Suppressor macrophage (primary cell): ENCODE results near the gene SYNGR4.
"Not testable (repeated sequence)": the region's sequence is repeated elsewhere in the genome, so short reads cannot be mapped to it uniquely, and the experiment has no call there.

Source experiments
- DNase-seq, 4 experiments: peaks; one replicate each; pipeline ENCODE4 v3.0.0-alpha.2; 2020 to 2022

Gene SYNGR4

GRCh38 chr19:48371771-48372170, 7.6 kb downstream of the SYNGR4 start:
- not testable (repeated sequence) for DNase-seq

GRCh38 chr19:48372904-48373303, 8.7 kb downstream of the SYNGR4 start:
- no peak for DNase-seq

DNA sequence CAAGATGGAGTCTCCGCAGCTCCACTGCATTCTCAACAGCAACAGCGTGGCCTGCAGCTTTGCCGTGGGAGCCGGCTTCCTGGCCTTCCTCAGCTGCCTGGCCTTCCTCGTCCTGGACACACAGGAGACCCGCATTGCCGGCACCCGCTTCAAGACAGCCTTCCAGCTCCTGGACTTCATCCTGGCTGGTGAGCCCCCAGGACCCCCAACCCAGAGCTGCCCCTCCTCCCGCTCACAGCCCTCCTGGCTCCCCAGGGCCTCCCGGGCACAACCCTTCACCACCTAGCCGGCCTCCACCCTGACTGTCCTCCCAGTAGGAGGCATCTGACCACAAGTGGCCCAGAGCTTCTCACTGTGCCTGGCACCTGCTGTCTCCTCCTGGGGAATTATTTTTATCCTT, 9.4 kb downstream of the SYNGR4 start:
- no peak for DNase-seq

DNA sequence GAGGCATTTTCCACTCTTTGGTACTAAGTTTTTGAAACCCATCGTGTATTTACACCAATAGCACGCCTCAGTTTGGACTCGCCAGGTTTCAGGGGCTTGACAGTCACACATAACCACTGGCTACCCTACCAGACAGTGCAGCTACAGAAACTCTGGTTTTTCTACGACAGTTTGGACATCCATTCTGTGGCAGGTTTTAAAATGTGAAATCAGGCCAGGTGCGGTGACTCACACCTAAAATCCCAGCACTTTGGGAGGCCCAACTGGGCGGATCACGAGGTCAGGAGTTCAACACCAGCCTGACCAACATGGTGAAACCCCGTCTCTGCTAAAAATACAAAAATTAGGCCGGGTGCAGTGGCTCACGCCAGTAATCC, 14.0 kb downstream of the SYNGR4 start:
- DNase-seq, result no peak

DNA sequence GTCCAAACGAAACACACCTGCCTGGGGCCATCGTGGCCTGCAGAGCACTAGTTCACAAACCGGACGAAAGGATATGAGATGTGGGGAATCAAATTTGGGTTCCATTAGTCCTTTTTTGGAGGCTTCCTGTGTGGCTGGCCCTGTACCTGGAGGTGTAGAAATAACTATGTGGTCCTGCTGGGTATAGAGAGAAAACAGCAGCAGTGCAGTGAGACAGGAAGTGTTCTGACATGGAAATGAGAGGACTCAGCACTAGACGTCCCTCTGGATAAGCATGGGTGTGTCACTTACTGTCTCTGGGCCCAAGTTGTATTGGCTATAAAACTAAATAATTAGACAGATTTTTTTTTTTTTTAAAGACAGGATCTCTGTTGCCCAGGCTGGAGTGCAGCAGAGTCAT, 14.9 kb downstream of the SYNGR4 start:
- DNase-seq, result no peak

- no peak for DNase-seq
Measured at GRCh38 chr19:48381178-48381950, 17.2 kb downstream of the SYNGR4 start.

- DNase-seq, result peak in 3 of 4 experiments; percentile 37 to 61 (median 40)
Measured at GRCh38 chr19:48382286-48382685, 18.1 kb downstream of the SYNGR4 start.

GRCh38 chr19:48385461-48386087, 21.4 kb downstream of the SYNGR4 start:
- DNase-seq, result no peak

- no peak for DNase-seq
Measured at GRCh38 chr19:48386981-48387380, 22.8 kb downstream of the SYNGR4 start.

DNA sequence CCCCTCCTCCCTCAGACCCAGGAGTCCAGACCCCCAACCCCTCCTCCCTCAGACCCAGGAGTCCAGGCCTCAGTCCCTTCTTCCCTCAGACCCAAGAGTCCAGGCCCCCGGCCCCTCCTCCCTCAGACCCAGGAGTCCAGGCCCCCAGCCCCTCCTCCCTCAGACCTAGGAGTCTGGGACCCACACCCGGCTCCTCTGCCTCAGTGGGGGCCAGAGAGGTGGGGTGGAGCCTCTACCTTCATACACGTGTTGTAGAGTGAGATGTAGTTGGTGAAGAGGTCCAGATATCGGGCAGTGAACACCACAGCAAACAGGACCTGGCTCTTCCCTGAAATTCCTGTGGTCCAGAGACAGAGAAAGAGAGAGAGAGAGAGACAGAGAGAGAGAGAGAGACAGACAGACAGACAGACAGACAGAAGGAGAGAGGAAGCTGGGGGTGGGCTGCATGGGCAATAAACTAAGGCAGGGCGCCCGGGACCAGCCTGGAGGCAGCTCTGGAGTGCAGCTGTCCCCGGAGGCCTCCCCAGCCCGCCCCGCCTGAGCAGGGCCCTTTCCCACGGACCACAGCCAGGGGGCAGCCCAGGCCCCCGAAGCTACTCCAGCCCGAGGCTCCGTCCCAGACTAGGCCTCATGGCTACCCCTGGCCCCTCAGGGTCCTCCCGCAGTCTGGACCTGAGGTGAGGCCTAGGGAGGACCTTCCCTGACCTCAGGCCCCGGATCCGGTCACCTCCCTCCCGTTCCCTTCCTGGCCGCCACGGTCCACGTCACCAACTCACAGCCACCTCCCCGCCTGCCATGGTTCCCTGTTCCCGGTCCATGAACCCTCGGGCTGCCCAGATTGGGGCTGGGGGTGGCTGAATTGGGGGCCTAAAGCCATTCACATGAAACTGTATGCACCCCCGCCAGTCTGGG, 26.3 kb downstream of the SYNGR4 start:
- DNase-seq, result peak; percentile 66 to 82 (median 72)

DNA sequence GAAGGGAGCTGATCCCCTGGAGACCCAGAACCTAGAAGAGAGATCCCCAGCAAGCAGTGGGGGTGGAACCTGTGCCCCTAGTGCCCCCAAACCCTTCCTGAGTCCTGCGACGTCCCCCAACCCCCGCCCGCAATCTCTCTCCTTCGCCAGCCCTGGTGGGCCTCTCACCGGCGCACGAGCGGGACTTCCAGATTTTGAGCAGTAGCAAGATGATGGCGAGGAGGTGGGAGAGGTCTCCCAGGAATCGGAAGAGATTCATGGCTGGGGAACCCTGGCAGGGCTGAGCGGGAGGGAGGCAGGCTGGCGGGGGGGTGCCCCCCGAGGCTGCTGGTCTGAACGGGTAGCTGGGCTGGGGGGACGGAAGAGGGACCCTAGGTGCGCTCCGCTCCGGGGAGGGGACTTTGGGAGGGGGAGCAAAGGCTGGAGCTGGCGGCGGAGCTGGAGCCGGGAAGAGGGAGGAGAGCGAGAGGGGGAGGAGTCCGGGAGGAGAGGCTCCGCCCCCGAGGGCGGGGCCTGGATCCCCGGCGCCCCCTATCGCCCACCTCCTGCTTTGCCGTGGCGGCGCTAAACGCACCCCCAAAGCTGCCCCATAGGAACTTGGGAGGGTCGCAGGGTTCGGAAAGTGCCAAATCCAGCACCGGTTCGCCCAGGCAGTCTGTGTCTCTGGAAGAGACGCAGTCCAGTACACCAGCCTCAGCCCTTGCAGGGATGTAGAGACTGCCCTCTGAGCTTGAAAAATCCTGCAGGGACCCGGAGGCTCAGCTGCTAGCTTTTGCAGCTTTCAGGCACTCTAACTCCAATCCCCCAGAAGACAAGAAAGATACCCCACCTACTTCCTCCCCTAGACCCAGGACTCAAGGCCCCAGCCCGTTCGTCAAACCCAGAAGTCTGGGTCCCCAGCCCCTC, 27.2 kb downstream of the SYNGR4 start, which contains the start of gene KDELR1:
Gene KDELR1, minus strand, starts transcription at position 452 of the 906 bp plus-strand sequence. Its CDS starts 193 bp downstream, at position 259.
- peak; percentile 82 to 93 (median 89) for DNase-seq

GRCh38 chr19:48392006-48392344, 27.8 kb downstream of the SYNGR4 start:
- DNase-seq, result not testable (repeated sequence)

GRCh38 chr19:48392860-48393558, 28.8 kb downstream of the SYNGR4 start:
- DNase-seq, result no peak

DNA sequence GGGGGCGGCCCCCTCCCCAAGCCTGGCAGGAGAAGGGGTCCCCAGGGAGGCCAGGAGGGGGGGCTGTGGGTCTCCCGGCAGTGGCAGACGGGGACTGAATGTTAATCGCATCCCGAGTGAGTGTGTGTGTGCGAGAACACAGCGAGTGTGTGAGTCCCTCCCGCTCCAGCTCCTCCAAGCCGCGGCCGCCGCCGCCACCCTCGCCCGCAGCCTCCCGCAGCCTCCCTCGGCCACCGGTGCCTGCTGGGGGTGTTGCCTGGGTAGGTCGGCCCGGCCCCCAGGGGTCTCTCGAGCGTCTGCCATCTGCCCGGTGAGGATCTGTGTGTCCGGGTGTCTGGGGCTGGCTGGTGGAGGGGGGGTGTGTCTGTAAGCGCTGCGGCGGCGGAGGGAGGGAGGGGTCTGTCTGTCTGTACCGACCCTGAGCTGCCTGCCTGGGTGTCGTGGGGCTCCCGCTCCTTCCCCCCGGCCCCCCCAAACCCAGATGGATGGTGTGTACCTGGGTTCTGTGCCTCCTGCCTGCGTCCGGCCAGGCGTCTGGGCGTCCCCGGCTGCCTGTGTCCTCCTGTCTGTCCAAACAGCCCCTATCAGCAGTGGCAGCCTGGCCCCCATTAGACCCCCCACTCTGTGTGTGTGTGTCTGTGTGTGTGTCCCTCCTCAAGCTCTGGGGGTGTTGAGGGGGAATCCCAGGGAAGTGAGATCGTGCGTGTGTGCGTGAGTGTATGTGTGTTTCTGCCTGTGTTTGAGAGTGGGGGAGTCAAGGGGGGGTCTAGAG, 29.6 kb downstream of the SYNGR4 start, which contains the start of gene GRIN2D:
Gene GRIN2D, plus strand, starts transcription at position 110 of the 772 bp plus-strand sequence. CDS start 4,725 bp downstream, outside the sequence.
- peak in 1 of 4 experiments; percentile 36 for DNase-seq

DNA sequence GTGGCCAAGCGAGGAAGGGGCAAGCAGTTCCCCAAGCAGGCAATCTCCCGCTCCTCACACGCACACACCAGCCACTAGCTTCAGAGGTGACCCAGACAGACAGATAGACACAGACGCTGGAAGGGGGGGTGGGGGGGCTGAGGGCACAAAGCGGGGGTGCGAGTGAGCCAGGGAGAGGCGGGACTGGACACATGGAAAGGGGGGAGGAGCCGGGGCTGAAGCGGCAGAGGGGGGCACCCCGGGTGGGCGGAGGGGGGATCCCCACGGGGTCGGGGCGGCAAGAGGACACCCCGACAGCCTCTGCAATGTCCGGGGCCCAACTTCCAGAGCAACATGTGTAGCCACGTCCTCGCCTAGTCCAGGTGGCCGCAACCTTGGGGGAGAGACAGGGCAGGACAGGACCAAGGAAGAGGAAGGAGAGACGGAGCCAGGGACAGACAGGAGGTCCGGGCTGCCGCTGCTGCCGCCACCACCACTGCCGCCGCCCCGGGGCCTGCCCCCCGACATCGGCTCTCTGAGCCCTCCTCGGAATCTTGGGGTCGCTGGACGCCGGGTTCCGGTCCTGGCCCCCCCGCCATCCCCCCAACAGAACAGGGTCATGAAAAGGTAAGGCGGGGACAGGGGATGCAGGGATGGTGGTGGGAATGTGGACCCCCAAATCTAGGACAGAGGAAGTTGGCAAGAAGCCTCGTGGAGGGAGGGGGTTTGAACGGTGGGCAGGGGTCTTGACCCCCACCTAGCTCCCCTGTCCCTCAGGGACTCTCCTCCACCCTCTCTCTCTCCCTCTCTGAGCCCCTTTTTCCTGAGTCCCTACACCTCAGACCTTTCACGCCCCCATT, 30.4 kb downstream of the SYNGR4 start:
- DNase-seq, result peak in 1 of 4 experiments; percentile 16

GRCh38 chr19:48395170-48395455, 30.9 kb downstream of the SYNGR4 start:
- DNase-seq, result no peak

- DNase-seq, result no peak
Measured at GRCh38 chr19:48395499-48395898, 31.3 kb downstream of the SYNGR4 start.

DNA sequence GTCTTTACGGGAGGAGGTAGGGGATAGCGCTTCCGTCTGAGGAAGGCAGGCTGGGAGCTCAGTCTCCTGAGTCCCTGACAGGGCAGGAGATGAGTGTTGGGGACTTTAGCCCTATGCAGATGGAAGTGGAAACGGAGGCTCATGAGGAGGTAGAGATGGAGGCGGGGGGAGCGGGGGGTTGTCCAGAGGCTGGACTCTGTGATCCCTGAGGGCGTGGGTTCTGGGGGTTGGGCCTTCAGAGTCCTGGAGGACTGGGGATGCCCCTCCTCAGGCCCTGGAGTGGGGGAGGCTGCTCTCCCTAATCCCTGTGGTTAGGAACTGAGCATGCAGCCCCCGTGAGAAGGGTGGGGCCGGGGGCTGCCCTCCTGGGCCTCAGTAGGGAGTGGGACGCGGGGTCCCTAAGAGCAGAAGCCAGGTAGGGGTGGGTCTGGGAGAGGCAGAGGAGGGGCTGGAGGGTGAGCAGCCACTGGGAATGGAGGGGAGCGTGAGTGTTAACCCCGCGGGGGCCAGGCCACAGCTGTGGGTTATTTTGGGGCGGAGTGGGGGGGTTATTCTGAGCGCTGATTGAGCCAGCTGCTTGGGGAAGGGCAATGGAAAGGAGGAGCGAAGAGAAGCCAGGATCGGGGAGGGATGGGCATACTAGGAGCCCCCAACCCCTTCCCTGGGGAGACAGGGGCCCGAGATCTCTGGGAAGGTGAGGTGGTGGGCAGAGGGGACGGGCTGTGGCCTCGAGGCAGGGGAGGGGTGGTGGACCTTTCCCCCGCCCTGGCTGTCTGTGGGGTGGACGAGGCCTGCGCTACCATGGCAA, 32.1 kb downstream of the SYNGR4 start:
- no peak for DNase-seq

- no peak for DNase-seq
Measured at GRCh38 chr19:48396824-48397176, 32.6 kb downstream of the SYNGR4 start.
